CD14-positive monocyte (primary cell): ENCODE measurements around the gene MTA1. TPM values are rescaled to one million over a fixed set of nuclear protein-coding genes. Genes with fewer than 3 reads are reported as not detected.

Experiments used
- DNase-seq, 3 donors: peaks; one replicate each; pipeline ENCODE4 v3.0.0-alpha.2; 2011 to 2022
- H2AFZ ChIP-seq: 2 replicates; pipeline ENCODE4 v1.6.0; 2012; ENCODE audit warnings: mild to moderate bottlenecking, low read depth, low read length, inconsistent platforms; ENCODE audit not compliant: insufficient read depth, poor library complexity, severe bottlenecking
- H3K27ac ChIP-seq, 2 donors: 1 replicate in 1 of 2; 2 replicates in 1 of 2; pipeline ENCODE4 v1.5.1; 2012 to 2013; ENCODE audit warnings: low read length in 2 of 2, control low read depth in 1 of 2, inconsistent platforms in 1 of 2, low read depth in 1 of 2, mild to moderate bottlenecking in 1 of 2
- H3K27me3 ChIP-seq, 2 donors: one replicate each; pipeline versions ENCODE4 v1.6.0 to v1.6.1; 2011 to 2013; ENCODE audit warnings: low read length in 2 of 2; ENCODE audit not compliant: control insufficient read depth in 2 of 2, insufficient read depth in 2 of 2
- H3K36me3 ChIP-seq, 2 donors: replicated peaks in 1 of 2; 1 replicate in 1 of 2; 2 replicates in 1 of 2; pipeline versions ENCODE4 v1.5.1 to v1.6.1; 2012 to 2013; ENCODE audit warnings: low read length in 2 of 2, control low read depth in 1 of 2, inconsistent platforms in 1 of 2, mild to moderate bottlenecking in 1 of 2; ENCODE audit not compliant: insufficient read depth in 2 of 2, control insufficient read depth in 1 of 2
- H3K4me1 ChIP-seq, 2 donors: 1 replicate in 1 of 2; 2 replicates in 1 of 2; pipeline versions ENCODE4 v1.5.1 to v1.6.1; 2012 to 2013; ENCODE audit warnings: low read length in 2 of 2, control low read depth in 1 of 2, inconsistent platforms in 1 of 2, mild to moderate bottlenecking in 1 of 2, moderate library complexity in 1 of 2; ENCODE audit not compliant: insufficient read depth in 2 of 2, control insufficient read depth in 1 of 2
- H3K4me2 ChIP-seq: replicated peaks from 2 replicates; pipeline ENCODE3; 2012; ENCODE audit warnings: low read length, moderate library complexity, mild to moderate bottlenecking; ENCODE audit not compliant: poor library complexity, severe bottlenecking; ENCODE audit errors: extremely low read depth
- H3K4me3 ChIP-seq, 3 experiments: fragments of 200-600 bp in 1 of 3; sonication (generic) in 1 of 3; replicated peaks in 1 of 3; 1 replicate in 2 of 3; 2 replicates in 1 of 3; pipeline ENCODE4 v1.5.1; 2011 to 2013; ENCODE audit warnings: low read length in 3 of 3, mild to moderate bottlenecking in 3 of 3, control low read depth in 2 of 3, low read depth in 2 of 3, inconsistent platforms in 1 of 3, moderate library complexity in 1 of 3
- H3K79me2 ChIP-seq: 2 replicates; pipeline ENCODE4 v1.6.0; 2012; ENCODE audit warnings: mild to moderate bottlenecking, control low read depth, inconsistent platforms, low read length, moderate library complexity; ENCODE audit not compliant: insufficient read depth
- H3K9ac ChIP-seq: 2 replicates; pipeline ENCODE4 v1.6.0; 2017; ENCODE audit warnings: low read length, mild to moderate bottlenecking; ENCODE audit not compliant: insufficient read depth, poor library complexity, severe bottlenecking
- H3K9me3 ChIP-seq, 2 donors: replicated peaks in 1 of 2; 1 replicate in 1 of 2; 2 replicates in 1 of 2; pipeline versions ENCODE4 v1.5.1 to v1.6.1; 2012 to 2013; ENCODE audit warnings: low read length in 2 of 2, control low read depth in 1 of 2; ENCODE audit not compliant: control insufficient read depth in 1 of 2, insufficient read depth in 1 of 2
- H4K20me1 ChIP-seq: 2 replicates; pipeline ENCODE4 v1.6.0; 2012; ENCODE audit warnings: mild to moderate bottlenecking, low read length, control low read depth, moderate library complexity; ENCODE audit not compliant: insufficient read depth
- H3K27ac Mint-ChIP-seq, 7 donors: one replicate each; pipeline ENCODE4 v1.8.0; 2020; ENCODE audit warnings: mild to moderate bottlenecking in 7 of 7, mixed read lengths in 7 of 7, moderate library complexity in 6 of 7, inconsistent platforms in 2 of 7
- H3K27me3 Mint-ChIP-seq, 3 donors: one replicate each; pipeline ENCODE4 v1.8.0; 2021 to 2022; ENCODE audit warnings: low read depth in 3 of 3, mild to moderate bottlenecking in 3 of 3, mixed read lengths in 3 of 3, moderate library complexity in 3 of 3, inconsistent platforms in 1 of 3
- H3K36me3 Mint-ChIP-seq, 2 donors: one replicate each; pipeline ENCODE4 v1.8.0; 2020; ENCODE audit warnings: mixed read lengths in 2 of 2, inconsistent platforms in 1 of 2, mild to moderate bottlenecking in 1 of 2
- H3K4me1 Mint-ChIP-seq: one replicate; pipeline ENCODE4 v1.8.0; 2020; ENCODE audit warnings: mild to moderate bottlenecking, mixed read lengths
- H3K4me3 Mint-ChIP-seq, 2 donors: one replicate each; pipeline ENCODE4 v1.8.0; 2020; ENCODE audit warnings: mild to moderate bottlenecking in 2 of 2, mixed read lengths in 2 of 2, moderate library complexity in 1 of 2
- H3K9me3 Mint-ChIP-seq, 7 donors: one replicate each; pipeline ENCODE4 v1.8.0; 2020 to 2022; ENCODE audit warnings: mixed read lengths in 7 of 7, mild to moderate bottlenecking in 6 of 7, moderate library complexity in 6 of 7, inconsistent platforms in 2 of 7
- WGBS: methylation state at CpG from one replicate; pipeline ENCODE4 v1.1.5; 2013; ENCODE audit warnings: missing lambda C conversion rate; ENCODE audit not compliant: insufficient coverage; 5-methylcytosine and 5-hydroxymethylcytosine counted together
- intact Hi-C, 2 donors: fragments of 100-400 bp; cut with micrococcal nuclease; formaldehyde crosslinking; loops; one replicate each; pipeline versions ENCODE4 v1.15.0 to v1.15.1; 2023
- polyA plus RNA-seq, 3 donors: library from polyadenylated mRNA; depleted of rRNA in 1 of 3; unstranded in 2 of 3; stranded (reverse) in 1 of 3; fragments of 300-500 nt in 2 of 3; fragments of >200 nt in 1 of 3; fragmentation: Illumina TruSeq in 2 of 3; gene quantifications; 1 replicate in 2 of 3; 2 replicates in 1 of 3; pipeline ENCODE4 v1.2.3, GENCODE V29; 2012 to 2021
- TF ChIP-seq, protein P1 (sequence below): fragments of 200-600 bp; IDR thresholded peaks from one replicate; pipeline ENCODE4 v1.8.0; 2022; ENCODE audit warnings: antibody characterized with exemption, mild to moderate bottlenecking

MTA1 gene
- polyA plus RNA-seq, 3 donors: 0.91 to 102 (median 2.0) TPM

DNA sequence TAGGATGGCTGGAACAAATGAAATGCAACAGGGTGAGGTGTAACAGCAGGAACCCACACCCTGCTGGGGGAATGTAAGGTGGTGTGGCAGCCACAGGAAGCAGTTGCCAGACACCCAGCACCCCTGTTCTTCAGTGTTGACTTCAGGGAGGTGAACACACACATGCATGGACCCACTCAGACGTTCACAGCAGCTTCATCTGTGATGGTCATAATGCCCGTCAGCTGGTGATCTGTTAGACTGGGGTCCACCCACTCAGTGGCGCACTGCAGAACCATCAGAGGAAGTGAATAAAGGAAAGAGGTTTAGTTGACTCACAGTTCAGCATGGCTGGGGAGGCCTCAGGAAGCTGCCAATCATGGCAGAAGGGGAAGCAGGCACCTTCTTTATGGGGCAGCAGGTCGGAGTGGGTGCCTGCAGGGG lies 44.0 kb upstream of the MTA1 start:
- peaks cover 0 to 9% (median 4%) of the 10 kb centered on the region in 7 donors for H3K9me3 Mint-ChIP-seq
- H3K4me1 Mint-ChIP-seq: peaks cover 15% of the 10 kb centered on the region
- Histone ChIP-seq H2AFZ (no peak overlapping the region), H3K9ac (no peak overlapping the region), H3K27me3 (no peaks in the 10 kb centered on the region), H3K79me2 (no peaks in the 10 kb centered on the region), H3K9me3 (peaks cover 0 to 7% of the 10 kb centered on the region in 2 donors), H3K4me2 (no peak overlapping the region), H3K4me3 (peak overlapping the region in 1 of 3 experiments; percentile 34), H3K36me3 (no peaks in the 10 kb centered on the region), H3K27ac (peak overlapping the region; percentile 1 to 72), H4K20me1 (no peaks in the 10 kb centered on the region), H3K4me1 (peaks cover 16 to 25% of the 10 kb centered on the region in 2 donors)
- peak overlapping the region; percentile 80 to 90 (median 86) for H3K27ac Mint-ChIP-seq
- TF ChIP-seq, protein P1, sequence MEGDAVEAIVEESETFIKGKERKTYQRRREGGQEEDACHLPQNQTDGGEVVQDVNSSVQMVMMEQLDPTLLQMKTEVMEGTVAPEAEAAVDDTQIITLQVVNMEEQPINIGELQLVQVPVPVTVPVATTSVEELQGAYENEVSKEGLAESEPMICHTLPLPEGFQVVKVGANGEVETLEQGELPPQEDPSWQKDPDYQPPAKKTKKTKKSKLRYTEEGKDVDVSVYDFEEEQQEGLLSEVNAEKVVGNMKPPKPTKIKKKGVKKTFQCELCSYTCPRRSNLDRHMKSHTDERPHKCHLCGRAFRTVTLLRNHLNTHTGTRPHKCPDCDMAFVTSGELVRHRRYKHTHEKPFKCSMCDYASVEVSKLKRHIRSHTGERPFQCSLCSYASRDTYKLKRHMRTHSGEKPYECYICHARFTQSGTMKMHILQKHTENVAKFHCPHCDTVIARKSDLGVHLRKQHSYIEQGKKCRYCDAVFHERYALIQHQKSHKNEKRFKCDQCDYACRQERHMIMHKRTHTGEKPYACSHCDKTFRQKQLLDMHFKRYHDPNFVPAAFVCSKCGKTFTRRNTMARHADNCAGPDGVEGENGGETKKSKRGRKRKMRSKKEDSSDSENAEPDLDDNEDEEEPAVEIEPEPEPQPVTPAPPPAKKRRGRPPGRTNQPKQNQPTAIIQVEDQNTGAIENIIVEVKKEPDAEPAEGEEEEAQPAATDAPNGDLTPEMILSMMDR: no peak
- peak overlapping the region in 1 of 2 donors; percentile 55 for H3K4me3 Mint-ChIP-seq
- 4% methylated on average over 3 of the region's 4 CpGs for WGBS
- peak; percentile 79 to 82 (median 81) for DNase-seq
- intact Hi-C loops: no loop called here
- H3K36me3 Mint-ChIP-seq: peaks cover 11 to 28% of the 10 kb centered on the region in 2 donors
- peaks cover 0 to 2% (median 2%) of the 10 kb centered on the region in 3 donors for H3K27me3 Mint-ChIP-seq

DNA sequence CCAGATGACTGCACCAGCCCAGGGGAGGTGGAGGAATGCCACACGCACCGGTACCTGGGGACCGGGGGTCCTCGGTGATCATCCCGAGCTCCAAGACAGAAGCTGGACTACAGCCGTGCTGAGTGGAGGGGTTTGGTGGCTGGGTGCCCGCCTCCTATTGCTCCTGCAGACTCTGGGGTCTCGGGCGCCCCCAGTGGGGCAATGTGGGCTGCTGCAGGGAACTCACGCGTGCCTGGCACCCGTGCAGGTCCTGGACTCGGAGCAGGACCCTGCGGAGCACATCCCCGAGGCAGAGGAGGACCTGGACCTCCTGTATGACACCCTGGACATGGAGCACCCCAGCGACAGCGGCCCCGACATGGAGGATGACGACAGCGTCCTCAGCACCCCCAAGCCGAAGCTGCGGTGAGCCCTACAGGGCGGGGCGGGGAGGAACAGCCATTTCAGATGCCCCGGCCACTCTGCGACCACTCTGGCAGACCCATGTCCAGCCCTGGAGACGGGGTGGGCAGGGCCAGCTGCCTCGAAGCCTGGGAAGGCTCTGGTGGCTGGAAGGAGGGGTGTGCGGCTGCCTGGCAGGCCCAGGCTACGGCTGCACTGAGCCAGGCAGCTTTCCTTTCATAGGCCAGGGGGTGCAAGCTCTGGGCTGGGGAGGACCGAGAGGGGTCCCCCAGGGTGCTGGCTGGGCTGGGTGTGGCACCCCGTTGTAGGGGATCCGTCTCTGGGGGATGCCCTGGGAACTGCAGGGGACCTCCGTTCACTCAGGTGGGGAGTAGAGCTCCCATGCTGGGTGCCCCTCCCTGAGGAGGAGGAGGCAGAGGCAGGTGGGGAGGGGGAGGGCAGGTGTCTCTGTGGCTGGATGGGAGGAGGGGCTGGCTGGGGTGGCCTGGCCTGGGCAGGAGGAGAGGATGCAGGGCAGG lies 42.8 kb upstream of the MTA1 start:
- intact Hi-C loops: no loop called here
- peaks cover 0 to 9% (median 4%) of the 10 kb centered on the region in 7 donors for H3K9me3 Mint-ChIP-seq
- TF ChIP-seq, protein P1: no peak
- Histone ChIP-seq H3K9me3 (peaks cover 0 to 7% of the 10 kb centered on the region in 2 donors), H3K9ac (no peak overlapping the region), H2AFZ (no peak overlapping the region), H4K20me1 (no peaks in the 10 kb centered on the region), H3K4me2 (no peak overlapping the region), H3K79me2 (no peaks in the 10 kb centered on the region), H3K4me1 (peaks cover 13 to 21% of the 10 kb centered on the region in 2 donors), H3K27me3 (no peaks in the 10 kb centered on the region), H3K27ac (peak overlapping the region in 1 of 2 donors; percentile 72), H3K36me3 (peaks cover 0 to 1% of the 10 kb centered on the region in 2 donors), H3K4me3 (no peak overlapping the region)
- DNase-seq: no peak
- 96% methylated on average over 29 of the region's 34 CpGs for WGBS
- H3K36me3 Mint-ChIP-seq: peaks cover 11 to 26% of the 10 kb centered on the region in 2 donors
- peaks cover 0 to 2% (median 0%) of the 10 kb centered on the region in 3 donors for H3K27me3 Mint-ChIP-seq
- H3K4me1 Mint-ChIP-seq: peaks cover 12% of the 10 kb centered on the region
- H3K4me3 Mint-ChIP-seq: no peak overlapping the region
- H3K27ac Mint-ChIP-seq: peak overlapping the region in 3 of 7 donors; percentile 80 to 90 (median 86)
